GM06990 (cell line): ENCODE measurements around the gene LHFPL2.

Experiments
- DNase-seq: peaks from one replicate; pipeline ENCODE4 v3.0.0-alpha.2; 2011; ENCODE audit not compliant: insufficient read length; ENCODE audit errors: extremely low read depth
- H3K27me3 ChIP-seq: replicated peaks from 2 replicates; pipeline ENCODE4 v1.6.0; 2011; ENCODE audit warnings: low read length; ENCODE audit not compliant: control insufficient read depth, insufficient read depth
- H3K36me3 ChIP-seq: 2 replicates; pipeline ENCODE4 v1.5.1; 2011; ENCODE audit warnings: low read length; ENCODE audit not compliant: control insufficient read depth, insufficient read depth
- H3K4me3 ChIP-seq: replicated peaks from 2 replicates; pipeline ENCODE4 v1.5.1; 2011; ENCODE audit warnings: low read depth, mild to moderate bottlenecking, control low read depth, low read length
- TF ChIP-seq, protein P1 (sequence below): IDR thresholded peaks from 2 replicates; pipeline ENCODE4 v1.5.1; 2011; ENCODE audit warnings: low read length, control low read depth, mild to moderate bottlenecking, inconsistent platforms; ENCODE audit not compliant: insufficient read depth, poor library complexity, severe bottlenecking

LHFPL2 gene

DNA sequence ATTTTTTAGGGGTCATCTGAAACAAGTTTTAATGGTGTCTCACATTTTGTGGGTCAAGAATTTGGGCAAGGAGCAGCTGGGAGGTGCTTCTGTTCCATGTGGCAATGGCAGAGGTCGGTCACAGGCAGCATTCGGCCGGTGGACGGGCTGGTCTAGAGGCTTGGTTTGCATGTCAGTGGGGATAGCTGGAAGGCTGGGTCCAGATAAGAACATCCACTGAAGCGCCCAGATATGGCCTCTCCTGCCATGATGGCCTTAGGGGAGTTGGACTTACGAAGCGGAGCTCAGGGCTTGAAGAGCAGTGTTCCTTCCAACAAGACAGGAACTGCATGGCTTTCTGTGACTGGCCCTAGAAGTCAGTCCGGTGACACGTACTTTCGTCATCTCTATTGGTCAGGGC, 30.3 kb downstream of the LHFPL2 start:
- DNase-seq: no peak
- no peaks in the 10 kb centered on the region for H3K27me3 ChIP-seq
- peaks cover 3% of the 10 kb centered on the region for H3K36me3 ChIP-seq
- no peak overlapping the region for H3K4me3 ChIP-seq
- TF ChIP-seq, protein P1, sequence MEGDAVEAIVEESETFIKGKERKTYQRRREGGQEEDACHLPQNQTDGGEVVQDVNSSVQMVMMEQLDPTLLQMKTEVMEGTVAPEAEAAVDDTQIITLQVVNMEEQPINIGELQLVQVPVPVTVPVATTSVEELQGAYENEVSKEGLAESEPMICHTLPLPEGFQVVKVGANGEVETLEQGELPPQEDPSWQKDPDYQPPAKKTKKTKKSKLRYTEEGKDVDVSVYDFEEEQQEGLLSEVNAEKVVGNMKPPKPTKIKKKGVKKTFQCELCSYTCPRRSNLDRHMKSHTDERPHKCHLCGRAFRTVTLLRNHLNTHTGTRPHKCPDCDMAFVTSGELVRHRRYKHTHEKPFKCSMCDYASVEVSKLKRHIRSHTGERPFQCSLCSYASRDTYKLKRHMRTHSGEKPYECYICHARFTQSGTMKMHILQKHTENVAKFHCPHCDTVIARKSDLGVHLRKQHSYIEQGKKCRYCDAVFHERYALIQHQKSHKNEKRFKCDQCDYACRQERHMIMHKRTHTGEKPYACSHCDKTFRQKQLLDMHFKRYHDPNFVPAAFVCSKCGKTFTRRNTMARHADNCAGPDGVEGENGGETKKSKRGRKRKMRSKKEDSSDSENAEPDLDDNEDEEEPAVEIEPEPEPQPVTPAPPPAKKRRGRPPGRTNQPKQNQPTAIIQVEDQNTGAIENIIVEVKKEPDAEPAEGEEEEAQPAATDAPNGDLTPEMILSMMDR: no peak

DNA sequence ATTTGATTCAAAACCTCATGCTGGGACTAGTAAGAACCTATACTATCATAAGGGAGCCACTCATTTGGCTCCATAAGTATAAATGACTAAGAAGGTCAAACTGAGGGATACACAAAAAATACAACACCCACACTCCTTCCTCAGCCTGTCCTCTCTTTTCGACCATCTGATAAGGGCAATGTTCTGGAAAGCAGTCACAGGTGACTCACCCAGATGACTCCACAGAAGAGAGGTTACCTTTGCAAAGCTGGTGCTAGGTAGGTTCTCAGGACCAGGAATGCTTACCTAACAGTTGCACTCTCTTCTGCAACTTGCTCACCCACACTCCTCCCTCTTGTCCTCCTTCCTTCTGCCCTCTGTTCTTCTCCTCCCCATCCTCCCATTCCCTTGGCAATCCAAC, 32.9 kb downstream of the LHFPL2 start:
- peaks cover 4% of the 10 kb centered on the region for H3K36me3 ChIP-seq
- H3K4me3 ChIP-seq: no peak overlapping the region
- TF ChIP-seq, protein P1: no peak
- no peak for DNase-seq
- H3K27me3 ChIP-seq: no peaks in the 10 kb centered on the region

- H3K27me3 ChIP-seq: no peaks in the 10 kb centered on the region
- DNase-seq: no peak
- H3K4me3 ChIP-seq: no peak overlapping the region
- TF ChIP-seq, protein P1: no peak
- H3K36me3 ChIP-seq: peaks cover 7% of the 10 kb centered on the region
These were observed 33.8 kb downstream of the LHFPL2 start for GRCh38 chr5:78614816-78615215.

GRCh38 chr5:78613756-78614155, 34.8 kb downstream of the LHFPL2 start:
- Histone ChIP-seq H3K27me3 (no peaks in the 10 kb centered on the region), H3K36me3 (peaks cover 7% of the 10 kb centered on the region)
- TF ChIP-seq, protein P1: no peak

DNA sequence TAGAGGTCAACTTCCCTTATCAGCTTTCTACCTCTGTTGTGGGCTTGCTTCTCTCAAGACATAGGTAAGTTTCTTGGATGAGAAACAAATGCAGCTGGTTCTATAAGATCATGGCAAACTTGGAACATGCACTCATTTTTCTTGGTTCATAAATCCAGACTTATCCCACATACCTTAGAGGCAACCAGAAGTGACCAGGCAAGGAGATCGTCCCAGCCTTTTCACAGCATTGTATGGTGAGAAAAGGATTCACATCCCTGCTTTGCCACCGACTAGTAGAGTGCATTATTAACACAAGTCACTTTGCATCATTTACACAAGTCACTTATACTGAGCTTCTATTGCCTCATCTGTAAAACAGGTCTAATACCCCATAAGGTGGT, 35.4 kb downstream of the LHFPL2 start:
- Histone ChIP-seq H3K27me3 (no peaks in the 10 kb centered on the region), H3K4me3 (no peak overlapping the region), H3K36me3 (peaks cover 5% of the 10 kb centered on the region)
- TF ChIP-seq, protein P1: no peak
- DNase-seq: no peak

More at GRCh38 chr5:78613756-78614155, 34.8 kb downstream of the LHFPL2 start:
- no peak overlapping the region for H3K4me3 ChIP-seq
- no peak for DNase-seq
